Measurements from ENCODE around the gene MIGA1.

DNA sequence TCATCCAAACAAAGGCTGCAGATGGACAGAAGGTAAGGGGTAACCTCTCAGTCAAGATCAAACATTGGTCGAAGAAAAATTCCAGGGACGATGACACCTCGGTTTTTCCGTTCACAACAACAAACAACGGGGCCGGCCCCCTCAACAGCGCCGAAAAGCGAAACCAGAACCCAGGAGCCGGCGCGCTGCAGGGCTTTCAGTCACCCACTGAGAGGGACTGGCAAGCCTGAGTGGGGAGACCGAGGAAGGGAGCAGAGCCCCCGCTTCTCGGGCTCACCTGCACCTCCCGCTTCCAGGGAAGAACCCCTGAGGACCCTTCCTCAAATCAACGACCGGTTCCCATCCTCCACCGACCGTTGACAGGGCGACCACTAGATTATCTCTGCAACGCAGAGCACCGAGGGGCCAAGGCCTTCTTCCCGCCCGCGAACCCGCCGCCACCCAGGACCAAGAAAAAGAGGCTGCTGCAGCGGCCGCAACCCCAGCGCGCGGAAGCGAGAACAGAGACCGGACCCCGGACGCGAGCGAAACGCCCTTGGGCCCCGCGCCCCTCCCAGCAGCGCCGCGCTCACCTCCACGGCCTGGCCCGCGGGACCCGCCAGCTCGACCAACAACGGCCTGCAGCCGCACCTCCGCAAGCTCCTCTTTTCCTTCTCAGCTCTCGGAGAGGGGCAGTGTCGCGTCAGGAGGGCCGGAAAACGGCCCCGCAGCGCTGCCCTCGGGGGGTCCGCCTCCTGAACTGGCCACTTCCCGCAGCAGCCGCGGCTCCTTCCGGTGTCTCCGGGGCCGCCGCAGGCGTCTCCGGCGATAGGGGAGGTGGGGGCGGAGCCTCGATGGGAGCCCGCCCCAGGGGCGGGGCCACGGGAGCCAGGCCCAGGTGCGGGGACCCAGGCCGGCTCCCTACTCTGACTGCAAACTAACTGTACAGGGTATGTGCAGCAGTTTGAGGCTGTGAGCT is 20.1 kb upstream of the MIGA1 start, which contains the start of gene USP33:
- TF ChIP-seq POLR2A (IDR thresholded peaks at IDR 0.05), result peak; percentile 60 to 76
- peak; percentile 66 to 91 (median 89) for TF ChIP-seq POLR2AphosphoS5 (IDR thresholded peaks at IDR 0.05)

All from sigmoid colon (tissue), 4 donors.